IPS DF 6.9 (cell line): Measurements from ENCODE around the gene PPP1R9B.

Source experiments
- DNase-seq: peaks from one replicate; pipeline ENCODE4 v3.0.0-alpha.2; 2013; ENCODE audit warnings: low read depth, low spot score
- H3K27ac ChIP-seq: one replicate; pipeline ENCODE4 v1.5.1; 2013; ENCODE audit warnings: low read length, control low read depth
- H3K27me3 ChIP-seq: 2 replicates; pipeline ENCODE4 v1.6.1; 2013; ENCODE audit warnings: mild to moderate bottlenecking, low read length; ENCODE audit not compliant: control insufficient read depth, insufficient read depth
- H3K36me3 ChIP-seq: 2 replicates; pipeline ENCODE4 v1.6.1; 2013; ENCODE audit warnings: low read length; ENCODE audit not compliant: control insufficient read depth, insufficient read depth
- H3K4me1 ChIP-seq: 2 replicates; pipeline ENCODE4 v1.6.1; 2013; ENCODE audit warnings: low read length; ENCODE audit not compliant: control insufficient read depth, insufficient read depth
- H3K4me3 ChIP-seq: 2 replicates; pipeline ENCODE4 v1.5.1; 2013; ENCODE audit warnings: mild to moderate bottlenecking, low read length
- H3K9me3 ChIP-seq: 2 replicates; pipeline ENCODE4 v1.6.1; 2013; ENCODE audit warnings: low read length, inconsistent platforms; ENCODE audit not compliant: control insufficient read depth, insufficient read depth
- WGBS: extraction: QIAGEN DNeasy Blood & Tissue Kit; methylation state at CpG from one replicate; pipeline ENCODE4 v1.1.7; 2013; ENCODE audit warnings: mixed read lengths, missing lambda C conversion rate; ENCODE audit not compliant: insufficient read length, insufficient coverage; 5-methylcytosine and 5-hydroxymethylcytosine counted together

PPP1R9B gene

GRCh38 chr17:50112694-50113093 lies 37.8 kb downstream of the PPP1R9B start:
- Histone ChIP-seq H3K36me3 (no peaks in the 10 kb centered on the region; the same call in 1 of the 2 replicates), H3K27me3 (no peaks in the 10 kb centered on the region), H3K27ac (no peak overlapping the region), H3K9me3 (no peaks in the 10 kb centered on the region), H3K4me3 (no peak overlapping the region), H3K4me1 (peaks cover 6% of the 10 kb centered on the region)
- no peak for DNase-seq
- WGBS = no CpG with 5 or more reads among the region's 17 CpGs

- Histone ChIP-seq H3K36me3 (no peaks in the 10 kb centered on the region; the same call in 1 of the 2 replicates), H3K27me3 (no peaks in the 10 kb centered on the region), H3K4me1 (peaks cover 6% of the 10 kb centered on the region; the same call in 1 of the 2 replicates), H3K27ac (no peak overlapping the region), H3K4me3 (no peak overlapping the region), H3K9me3 (no peaks in the 10 kb centered on the region)
- no CpG with 5 or more reads among the region's 14 CpGs for WGBS
- DNase-seq = no peak
Observed at GRCh38 chr17:50111673-50112655, 38.5 kb downstream of the PPP1R9B start.

- no peaks in the 10 kb centered on the region for H3K27me3 ChIP-seq
- H3K4me3 ChIP-seq = no peak overlapping the region
- DNase-seq = no peak
- peaks cover 6% of the 10 kb centered on the region; the same call in 1 of the 2 replicates for H3K4me1 ChIP-seq
- H3K9me3 ChIP-seq = no peaks in the 10 kb centered on the region
- no peak overlapping the region for H3K27ac ChIP-seq
- WGBS = no CpG with 5 or more reads among the region's 19 CpGs
- H3K36me3 ChIP-seq = no peaks in the 10 kb centered on the region; the same call in 1 of the 2 replicates
Observed at GRCh38 chr17:50110591-50111349, 39.7 kb downstream of the PPP1R9B start.

GRCh38 chr17:50109785-50110184 lies 40.7 kb downstream of the PPP1R9B start:
- Histone ChIP-seq H3K4me1 (peaks cover 2% of the 10 kb centered on the region; the same call in 1 of the 2 replicates), H3K9me3 (no peaks in the 10 kb centered on the region), H3K27ac (no peak overlapping the region), H3K36me3 (no peaks in the 10 kb centered on the region; the same call in 1 of the 2 replicates), H3K4me3 (no peak overlapping the region), H3K27me3 (no peaks in the 10 kb centered on the region)
- no peak for DNase-seq
- no CpG with 5 or more reads among the region's 19 CpGs for WGBS

GRCh38 chr17:50109207-50109606 lies 41.3 kb downstream of the PPP1R9B start:
- no peak for DNase-seq
- no CpG with 5 or more reads among the region's 7 CpGs for WGBS
- peaks cover 2% of the 10 kb centered on the region; the same call in 1 of the 2 replicates for H3K4me1 ChIP-seq
- no peak overlapping the region for H3K27ac ChIP-seq
- H3K4me3 ChIP-seq = no peak overlapping the region
- no peaks in the 10 kb centered on the region; the same call in 1 of the 2 replicates for H3K36me3 ChIP-seq
- H3K9me3 ChIP-seq = no peaks in the 10 kb centered on the region
- H3K27me3 ChIP-seq = no peaks in the 10 kb centered on the region

GRCh38 chr17:50108556-50108955 lies 41.9 kb downstream of the PPP1R9B start:
- H3K27me3 ChIP-seq = no peaks in the 10 kb centered on the region
- H3K27ac ChIP-seq = no peak overlapping the region
- no peak overlapping the region for H3K4me3 ChIP-seq
- H3K9me3 ChIP-seq = no peaks in the 10 kb centered on the region
- peaks cover 2% of the 10 kb centered on the region; the same call in 1 of the 2 replicates for H3K4me1 ChIP-seq
- no peaks in the 10 kb centered on the region; the same call in 1 of the 2 replicates for H3K36me3 ChIP-seq
- no CpG with 5 or more reads among the region's 9 CpGs for WGBS
- no peak for DNase-seq

- no peak overlapping the region for H3K4me3 ChIP-seq
- H3K27ac ChIP-seq = no peak overlapping the region
- no peaks in the 10 kb centered on the region for H3K27me3 ChIP-seq
- H3K36me3 ChIP-seq = no peaks in the 10 kb centered on the region; the same call in 1 of the 2 replicates
- H3K9me3 ChIP-seq = no peaks in the 10 kb centered on the region
- WGBS = no CpG with 5 or more reads among the region's 10 CpGs
- H3K4me1 ChIP-seq = peaks cover 2% of the 10 kb centered on the region; the same call in 1 of the 2 replicates
- no peak for DNase-seq
Observed at GRCh38 chr17:50107790-50108414, 42.6 kb downstream of the PPP1R9B start.

GRCh38 chr17:50106393-50107131 lies 43.9 kb downstream of the PPP1R9B start:
- H3K27ac ChIP-seq = no peak overlapping the region
- H3K4me3 ChIP-seq = no peak overlapping the region
- WGBS = no CpG with 5 or more reads among the region's 13 CpGs
- no peaks in the 10 kb centered on the region for H3K9me3 ChIP-seq
- H3K27me3 ChIP-seq = no peaks in the 10 kb centered on the region
- no peak for DNase-seq
- H3K4me1 ChIP-seq = no peaks in the 10 kb centered on the region
- H3K36me3 ChIP-seq = no peaks in the 10 kb centered on the region; the same call in 1 of the 2 replicates

GRCh38 chr17:50105811-50106210 lies 44.7 kb downstream of the PPP1R9B start:
- no peak for DNase-seq
- no peak overlapping the region for H3K4me3 ChIP-seq
- H3K27me3 ChIP-seq = no peaks in the 10 kb centered on the region
- no peaks in the 10 kb centered on the region for H3K9me3 ChIP-seq
- no peak overlapping the region for H3K27ac ChIP-seq
- no peaks in the 10 kb centered on the region; the same call in 1 of the 2 replicates for H3K36me3 ChIP-seq
- no CpG with 5 or more reads among the region's 21 CpGs for WGBS
- 0 out of 2 replicates have a peak, but pooled peaks cover 2% of the 10 kb centered on the region for H3K4me1 ChIP-seq
